NCI-H2227 (cell line): ENCODE data around the gene TMEM270.
A peak's percentile ranks its signal among the peaks of the same experiment; 100 is the strongest.
"Not testable (repeated sequence)": the region's sequence is repeated elsewhere in the genome, so short reads cannot be mapped to it uniquely, and the experiment has no call there.

Experiments used
- DNase-seq: peaks from one replicate; lab custom pipeline; 2025; ENCODE audit not compliant: unreplicated experiment; lab: John Stamatoyannopoulos, UW

The TMEM270 gene, protein sequence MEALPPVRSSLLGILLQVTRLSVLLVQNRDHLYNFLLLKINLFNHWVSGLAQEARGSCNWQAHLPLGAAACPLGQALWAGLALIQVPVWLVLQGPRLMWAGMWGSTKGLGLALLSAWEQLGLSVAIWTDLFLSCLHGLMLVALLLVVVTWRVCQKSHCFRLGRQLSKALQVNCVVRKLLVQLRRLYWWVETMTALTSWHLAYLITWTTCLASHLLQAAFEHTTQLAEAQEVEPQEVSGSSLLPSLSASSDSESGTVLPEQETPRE

DNA sequence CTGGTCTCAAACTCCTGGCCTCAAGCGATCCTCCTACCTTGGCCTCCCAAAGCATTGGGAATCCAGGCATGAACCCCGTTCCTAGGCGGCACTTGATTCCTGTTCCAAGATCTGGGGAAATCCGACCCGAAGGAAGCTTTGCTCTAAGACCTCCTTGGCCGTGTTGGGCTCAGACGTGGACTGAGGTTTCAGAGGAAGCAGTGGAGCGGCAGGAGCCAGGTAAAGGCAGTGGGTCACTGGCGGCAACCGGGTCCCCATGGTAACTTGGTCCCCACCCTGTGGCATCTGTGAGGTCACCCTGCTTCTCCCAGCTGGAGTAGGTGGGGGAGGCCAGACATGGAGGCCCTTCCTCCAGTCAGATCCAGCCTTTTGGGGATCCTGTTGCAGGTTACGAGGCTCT, at the start of gene TMEM270:
Gene TMEM270 (plus strand): TSS at position 301 of the 400 bp plus-strand sequence. CDS start 36 bp downstream, at position 337.
- DNase-seq, result no peak

DNA sequence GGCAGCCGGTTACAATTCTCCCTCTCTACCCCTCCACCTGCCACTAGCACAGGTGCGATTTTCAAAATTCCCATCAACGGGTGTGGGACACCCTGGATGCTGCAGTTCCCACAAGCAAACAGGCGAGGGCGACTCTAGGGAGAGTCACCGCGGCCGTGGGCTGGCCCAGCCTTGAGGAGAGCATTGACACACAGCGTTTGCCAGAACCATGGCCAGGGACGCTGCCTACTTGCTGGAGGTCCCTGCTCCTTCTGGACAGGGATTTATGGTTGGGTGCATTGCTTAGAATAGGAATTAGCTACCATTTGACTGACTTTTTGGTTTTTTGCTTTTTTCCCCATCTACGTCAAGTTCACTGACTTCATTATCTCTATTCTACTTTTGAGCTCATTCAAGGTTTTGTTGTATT, 49.2 kb upstream of the TMEM270 start:
- peak; percentile 45 for DNase-seq

DNA sequence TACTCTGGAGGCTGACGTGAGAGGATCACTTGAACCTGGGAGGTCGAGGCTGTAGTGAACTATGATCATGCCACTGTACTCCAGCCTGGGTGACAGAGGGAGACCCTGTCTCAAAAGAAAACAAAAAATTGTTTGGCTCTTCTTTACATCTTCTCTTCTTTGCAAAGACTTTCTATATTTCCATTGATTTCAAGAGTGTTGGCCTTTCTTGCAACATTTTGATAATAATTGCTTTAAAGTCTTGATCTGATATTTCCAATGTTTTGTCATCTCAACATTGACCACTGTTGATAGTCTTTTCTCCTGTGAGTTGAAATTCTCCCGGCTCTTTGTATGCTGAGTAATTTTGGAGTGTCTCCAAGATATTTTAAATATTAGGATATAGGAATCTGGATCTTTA, 48.0 kb upstream of the TMEM270 start:
- no peak for DNase-seq

DNA sequence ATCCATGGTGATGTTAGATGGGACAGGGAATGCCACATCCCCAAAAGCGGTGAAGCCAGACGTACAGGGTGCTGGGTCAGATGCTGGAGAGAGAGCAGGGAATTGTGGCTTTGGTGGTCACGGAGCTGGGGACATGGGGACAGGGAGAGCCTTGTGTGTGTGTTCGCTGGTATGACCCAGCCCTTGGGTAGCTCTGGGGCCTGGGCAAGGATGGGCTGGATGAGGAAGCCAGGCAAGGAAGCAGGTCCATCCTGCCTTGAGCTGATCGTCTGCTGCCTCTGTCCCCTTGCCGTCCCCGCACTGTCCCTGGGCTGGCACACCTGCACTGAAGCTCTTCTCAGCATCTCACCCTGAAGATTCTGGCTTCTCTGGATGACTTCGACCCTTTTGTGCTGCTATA, 45.5 kb upstream of the TMEM270 start:
- DNase-seq, result no peak

DNA sequence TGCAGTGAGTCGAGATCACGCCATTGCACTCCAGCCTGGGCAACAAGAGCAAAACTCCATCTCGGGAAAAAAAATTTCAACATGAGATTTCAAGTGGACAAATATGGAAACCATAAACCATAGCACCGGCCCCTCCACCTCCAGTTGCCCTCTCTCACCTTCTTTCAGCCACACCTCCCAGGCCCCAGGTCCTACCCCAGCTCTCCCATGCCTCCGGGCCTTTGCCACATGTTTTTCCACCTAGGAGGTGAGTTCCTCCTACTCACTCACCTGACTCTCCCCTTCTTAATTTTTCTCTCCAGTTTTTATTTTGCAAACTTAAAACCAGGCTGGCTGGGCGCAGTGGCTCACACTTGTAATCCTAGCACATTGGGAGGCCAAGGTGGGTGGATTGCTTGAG, 43.8 kb upstream of the TMEM270 start:
- DNase-seq, result no peak

DNA sequence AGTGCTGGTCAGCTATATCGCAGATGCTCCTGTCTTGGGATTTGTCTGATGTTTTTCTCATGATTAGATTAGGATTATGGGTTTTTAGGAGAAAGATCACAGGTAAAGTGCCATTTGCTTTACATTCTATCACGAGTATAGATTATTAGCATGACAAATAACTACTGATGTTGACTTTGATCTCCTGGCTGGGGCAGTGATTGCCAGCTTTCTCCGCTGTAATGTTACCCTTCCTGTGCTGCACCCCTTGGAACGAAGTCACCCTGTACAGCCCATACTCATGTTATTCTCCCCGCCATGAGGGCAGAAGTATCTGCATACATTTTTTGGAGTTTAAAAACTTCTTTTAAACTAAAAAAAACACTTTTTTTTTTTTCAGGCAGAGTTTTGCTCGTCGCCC, 40.9 kb upstream of the TMEM270 start:
- DNase-seq, result no peak

DNA sequence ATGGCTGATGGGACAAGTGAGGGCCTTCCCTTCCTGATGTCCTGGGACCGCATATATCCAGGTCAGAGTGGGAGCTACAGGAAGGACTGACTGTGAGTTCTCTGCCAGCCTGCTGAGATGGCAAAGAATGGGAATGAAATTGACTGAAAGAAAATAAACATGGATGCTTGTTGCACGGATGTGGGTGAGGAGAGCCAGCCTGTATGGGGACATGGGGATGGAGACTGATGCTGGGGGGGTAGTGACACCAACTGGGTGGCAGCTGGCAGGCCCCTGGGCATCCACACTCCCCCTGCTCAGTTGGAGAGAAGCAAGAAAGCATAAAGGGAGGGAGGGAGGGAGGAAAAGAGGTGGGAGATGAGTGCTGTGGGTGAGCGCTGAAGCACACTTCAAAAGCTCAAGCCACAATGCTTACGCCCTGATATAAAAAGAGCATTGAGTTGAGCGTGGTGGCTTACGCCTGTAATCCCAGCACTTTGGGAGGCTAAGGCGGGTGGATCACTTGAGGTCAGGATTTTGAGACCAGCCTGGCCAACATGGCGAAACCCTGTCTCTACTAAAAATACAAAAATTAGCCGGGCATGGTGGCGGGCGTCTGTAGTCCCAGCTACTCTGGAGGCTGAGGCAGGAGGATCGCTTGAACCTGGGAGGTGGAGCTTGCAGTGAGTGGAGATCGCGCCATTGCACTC, 39.2 kb upstream of the TMEM270 start:
- DNase-seq, result not testable (repeated sequence)

DNA sequence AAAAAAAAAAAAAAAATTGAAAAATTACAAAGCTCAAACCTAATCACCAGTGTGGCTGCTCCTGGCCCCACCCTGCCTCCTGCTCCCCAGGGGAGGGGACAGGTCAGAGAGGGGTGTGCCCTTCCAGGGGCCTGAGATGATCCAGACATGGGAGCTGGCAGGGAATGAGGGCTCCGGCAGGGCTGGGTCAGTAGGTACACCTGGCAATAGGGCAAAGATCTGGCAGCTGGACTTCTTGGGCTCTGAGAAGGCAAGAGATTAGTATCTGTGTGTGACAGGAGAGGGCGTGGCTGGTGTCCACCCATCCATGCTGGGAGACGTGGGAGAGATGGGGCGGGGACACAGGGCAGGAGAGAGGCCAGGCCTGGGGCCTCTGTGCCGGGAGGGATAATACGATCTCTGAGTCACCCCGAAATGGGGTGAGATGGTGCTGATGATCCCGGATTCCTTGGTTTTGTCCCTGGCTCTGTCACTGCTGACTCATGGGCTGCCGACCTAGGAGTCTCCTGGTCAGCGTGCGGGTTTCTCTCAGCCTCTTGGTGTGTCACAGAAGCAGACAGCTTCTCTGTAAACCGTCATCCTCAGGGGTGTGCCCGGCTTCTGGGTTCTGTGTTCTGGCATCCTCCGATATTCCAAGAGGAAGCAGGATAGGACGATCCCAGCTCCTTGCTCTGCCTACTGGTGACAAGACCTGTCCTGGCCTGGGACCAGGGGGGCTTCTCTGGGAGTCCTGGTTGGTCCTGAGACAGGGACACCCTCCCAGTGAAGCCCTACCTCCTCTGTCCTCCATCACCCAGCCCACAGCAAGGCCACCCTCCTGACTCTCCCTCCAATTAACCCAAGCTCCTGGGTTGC, 38.4 kb upstream of the TMEM270 start:
- DNase-seq, result peak; percentile 64

DNA sequence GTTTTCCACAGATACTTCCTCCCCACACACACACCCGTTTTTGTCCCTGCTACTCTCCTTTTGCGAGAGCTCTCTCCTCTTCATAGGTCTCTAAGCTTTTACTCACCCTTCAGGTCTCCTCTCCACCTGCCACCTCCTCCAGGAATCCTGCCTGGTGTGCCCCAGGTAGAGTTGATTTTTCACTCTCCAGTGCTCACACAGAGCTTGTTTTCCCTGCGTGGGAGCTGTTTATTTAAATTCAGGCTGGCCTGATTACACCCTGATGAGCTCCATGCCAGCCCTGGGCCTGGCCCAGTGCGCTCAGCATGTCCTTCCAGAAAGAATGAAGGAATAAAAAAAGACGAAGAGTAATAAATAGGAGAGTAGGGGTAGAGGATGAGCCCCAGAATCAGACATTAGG, 37.7 kb upstream of the TMEM270 start:
- DNase-seq, result no peak

DNA sequence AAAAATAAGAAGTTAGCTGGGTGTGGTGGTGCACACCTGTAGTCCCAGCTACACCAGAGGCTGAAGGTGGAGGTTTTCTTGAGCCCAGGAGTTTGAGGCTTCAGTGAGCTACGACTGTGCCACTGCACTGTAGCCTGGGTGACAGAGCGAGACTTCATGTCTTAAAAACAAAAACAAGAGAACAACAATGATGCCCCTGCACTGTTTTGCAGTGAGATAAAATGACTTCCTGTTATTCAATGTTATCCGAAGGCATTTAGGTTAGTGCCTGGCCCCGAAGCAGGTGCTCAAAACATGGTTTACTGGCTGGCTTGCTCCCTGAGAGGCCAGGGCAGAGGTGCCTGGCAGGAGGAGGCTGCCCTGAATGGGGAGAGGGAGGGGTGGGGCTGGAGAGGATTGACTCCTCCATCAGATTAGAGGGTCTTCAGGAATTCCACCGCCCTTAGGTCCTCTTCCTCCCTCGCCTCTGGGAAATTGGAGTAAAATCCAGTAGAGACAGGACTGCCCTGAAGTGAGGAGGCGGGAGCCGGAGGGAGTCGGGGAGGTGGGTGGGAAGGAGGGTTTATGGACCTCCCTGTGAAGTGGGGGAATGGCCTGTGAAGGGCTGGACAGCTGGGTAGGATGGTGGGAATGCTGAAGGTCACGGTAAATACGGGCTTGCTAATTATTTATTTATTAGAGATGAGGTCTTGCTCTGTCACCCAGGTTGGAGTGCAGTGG, 36.9 kb upstream of the TMEM270 start:
- no peak for DNase-seq

DNA sequence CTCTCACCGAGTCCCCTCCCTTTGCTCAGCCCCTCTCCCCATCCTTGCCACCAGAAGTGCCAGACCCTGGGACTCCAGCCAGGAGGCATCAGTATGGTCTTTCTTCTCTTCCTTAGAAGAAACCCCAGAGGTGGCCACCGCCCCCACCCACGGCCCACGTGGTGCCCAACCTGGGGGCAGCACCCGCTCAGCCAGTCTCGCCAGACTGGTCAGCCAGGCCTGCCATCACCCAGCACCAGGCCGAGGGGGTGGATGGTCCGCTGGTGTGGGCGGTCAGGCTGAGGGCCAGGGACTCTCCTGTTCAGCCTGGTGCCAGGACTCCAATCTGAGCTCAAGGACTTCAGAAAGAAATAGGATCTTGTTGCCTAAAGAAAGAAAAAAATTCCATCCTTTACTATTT, 36.0 kb upstream of the TMEM270 start:
- DNase-seq, result no peak

DNA sequence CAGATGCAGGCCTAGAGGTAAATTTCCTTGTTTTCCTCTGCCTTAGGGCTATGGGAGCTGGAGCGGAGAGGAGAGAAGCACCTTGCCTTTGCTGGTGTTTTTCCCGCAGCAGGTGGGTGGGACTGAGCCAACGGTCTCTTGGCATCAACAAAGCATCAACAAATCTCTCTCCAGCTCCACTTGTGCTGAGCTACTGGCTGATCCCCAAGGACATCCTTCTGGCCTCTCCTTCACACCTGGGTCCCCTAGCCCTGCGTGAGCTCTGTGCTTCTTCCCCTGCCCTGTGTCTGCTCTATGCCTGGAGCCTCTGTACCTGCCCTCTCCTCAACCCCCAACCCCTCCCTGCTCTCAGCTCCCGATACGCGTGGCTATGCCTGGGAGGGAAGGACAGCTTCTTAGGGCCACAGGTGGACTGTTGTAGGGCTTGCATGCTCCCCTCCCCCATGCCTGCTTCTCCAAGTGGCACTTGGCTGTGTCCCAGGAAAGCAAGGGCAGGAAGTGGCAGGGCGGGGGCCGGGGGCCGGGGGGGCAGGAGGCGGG, 33.3 kb upstream of the TMEM270 start:
- peak; percentile 85 for DNase-seq

DNA sequence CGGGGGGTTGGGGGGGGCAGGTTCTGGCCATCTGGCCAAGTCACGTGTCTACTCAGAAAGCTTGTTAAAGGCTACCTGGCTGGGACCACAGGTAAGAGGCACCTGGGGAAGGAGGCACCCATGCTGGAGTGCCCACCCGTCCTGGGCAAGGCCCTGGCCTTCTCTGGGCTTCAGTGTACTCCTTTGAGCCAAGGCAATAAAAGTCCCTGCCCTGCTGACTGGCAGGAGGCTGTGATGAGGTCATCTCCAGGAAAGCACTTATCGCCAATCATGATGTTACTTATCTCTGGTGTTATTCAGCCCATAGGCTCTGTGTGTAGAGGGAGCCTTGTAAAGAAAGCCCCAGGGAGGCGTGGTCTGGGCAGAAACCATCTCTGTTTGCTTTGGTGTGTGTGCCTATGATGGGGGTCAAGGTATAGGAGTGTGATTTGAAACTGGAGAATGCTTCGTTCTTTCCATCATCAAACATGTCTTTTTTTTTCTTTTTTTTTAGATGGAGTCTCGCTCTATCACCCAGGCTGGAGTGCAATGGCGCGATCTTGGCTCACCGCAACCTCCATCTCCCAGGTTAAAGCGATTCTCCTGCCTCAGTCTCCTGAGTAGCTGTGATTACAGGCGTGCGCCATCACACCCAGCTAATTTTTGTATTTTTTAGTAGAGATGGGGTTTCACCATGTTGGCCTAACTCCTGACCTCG, 32.7 kb upstream of the TMEM270 start:
- DNase-seq, result peak; percentile 78

DNA sequence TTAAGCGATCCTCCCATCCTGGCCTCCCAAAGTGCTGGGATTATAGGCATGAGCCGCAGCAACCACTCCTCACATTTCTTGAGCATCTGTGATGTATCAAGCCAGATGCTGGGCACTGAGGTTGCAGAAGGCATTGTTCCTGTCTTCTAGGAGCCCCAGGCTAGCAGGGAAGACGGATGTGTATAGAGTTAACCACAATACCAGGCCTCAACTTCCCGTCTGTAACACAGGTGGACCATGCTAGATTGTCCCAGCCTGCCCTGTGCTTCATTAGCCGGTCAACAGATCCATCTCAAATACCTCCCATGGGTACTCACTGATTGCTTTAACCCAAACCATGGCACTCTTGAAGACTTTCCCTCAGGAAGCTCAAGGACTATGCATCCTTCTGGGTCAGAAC, 32.0 kb upstream of the TMEM270 start:
- DNase-seq, result no peak

DNA sequence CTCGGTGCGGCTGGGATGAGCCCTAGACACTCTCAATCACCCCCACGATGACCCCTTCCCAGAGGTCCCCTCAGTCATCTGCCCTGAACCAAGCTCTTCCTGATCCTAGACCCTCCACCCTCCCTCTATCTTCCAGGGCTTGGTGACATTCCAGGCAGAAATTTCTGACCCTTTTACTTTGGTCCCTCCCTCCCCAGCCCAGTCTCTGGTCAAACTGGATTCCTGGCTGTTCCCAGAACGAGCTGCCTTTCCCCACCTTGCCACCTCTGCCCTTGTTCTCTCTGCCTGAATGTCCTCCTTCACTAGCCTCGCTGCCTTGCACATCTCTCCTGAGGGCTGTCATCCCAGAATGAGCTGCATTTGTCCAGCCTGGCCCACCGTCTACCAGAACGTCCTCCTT, 31.5 kb upstream of the TMEM270 start:
- no peak for DNase-seq

DNA sequence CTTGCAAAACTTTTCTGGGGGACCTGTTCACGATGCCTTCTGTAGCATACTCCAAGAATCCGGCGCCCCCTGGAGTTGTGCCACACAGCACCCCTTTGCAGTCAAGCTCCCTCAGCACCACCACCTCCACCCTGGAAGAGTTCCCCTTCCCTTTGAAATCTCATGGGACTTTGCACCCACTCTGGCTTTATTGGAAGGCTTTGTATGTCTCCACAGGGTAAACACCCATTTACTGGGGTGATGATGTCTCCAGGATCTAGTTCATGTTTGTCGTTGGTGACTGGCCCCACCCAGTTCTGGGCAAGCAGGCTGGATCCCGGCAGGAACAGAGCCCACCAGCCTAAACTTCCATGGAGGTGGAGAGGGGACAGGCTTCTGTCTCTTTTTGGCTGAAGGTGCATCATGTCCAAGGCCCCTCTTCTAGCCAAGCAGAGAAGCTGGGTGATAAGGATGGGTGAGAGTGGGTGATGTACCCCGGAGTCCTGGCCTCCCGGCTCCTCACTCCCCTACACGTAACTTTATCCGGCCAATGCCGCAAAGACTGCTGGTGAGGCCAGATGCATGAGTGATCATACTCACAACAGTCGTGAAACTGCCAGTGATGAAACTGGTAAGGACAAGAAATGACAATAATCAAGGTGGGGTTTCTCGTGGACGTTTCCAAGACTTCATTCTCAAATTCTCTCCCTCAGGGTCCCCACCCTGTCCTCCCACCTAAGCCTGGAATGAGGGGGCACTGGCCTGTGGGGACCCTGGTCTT, 30.9 kb upstream of the TMEM270 start:
- no peak for DNase-seq

DNA sequence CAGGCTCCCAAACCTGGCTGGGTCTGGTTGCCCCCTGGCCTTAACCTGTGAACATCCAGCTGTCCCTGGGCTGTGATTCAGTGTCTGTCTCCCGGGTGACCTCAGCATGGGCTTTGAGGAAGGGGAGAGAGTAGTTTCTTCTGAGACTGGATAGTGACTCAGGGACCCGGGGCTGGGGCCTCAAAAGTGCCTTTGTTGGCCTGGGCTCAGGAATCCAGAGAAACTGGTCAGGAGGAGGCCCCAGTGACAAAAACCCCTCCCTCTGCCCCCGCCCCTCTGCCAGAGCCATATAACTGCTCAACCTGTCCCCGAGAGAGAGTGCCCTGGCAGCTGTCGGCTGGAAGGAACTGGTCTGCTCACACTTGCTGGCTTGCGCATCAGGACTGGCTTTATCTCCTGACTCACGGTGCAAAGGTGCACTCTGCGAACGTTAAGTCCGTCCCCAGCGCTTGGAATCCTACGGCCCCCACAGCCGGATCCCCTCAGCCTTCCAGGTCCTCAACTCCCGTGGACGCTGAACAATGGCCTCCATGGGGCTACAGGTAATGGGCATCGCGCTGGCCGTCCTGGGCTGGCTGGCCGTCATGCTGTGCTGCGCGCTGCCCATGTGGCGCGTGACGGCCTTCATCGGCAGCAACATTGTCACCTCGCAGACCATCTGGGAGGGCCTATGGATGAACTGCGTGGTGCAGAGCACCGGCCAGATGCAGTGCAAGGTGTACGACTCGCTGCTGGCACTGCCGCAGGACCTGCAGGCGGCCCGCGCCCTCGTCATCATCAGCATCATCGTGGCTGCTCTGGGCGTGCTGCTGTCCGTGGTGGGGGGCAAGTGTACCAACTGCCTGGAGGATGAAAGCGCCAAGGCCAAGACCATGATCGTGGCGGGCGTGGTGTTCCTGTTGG, 30.0 kb upstream of the TMEM270 start, which contains the start of gene CLDN4:
Gene CLDN4 (plus strand): TSS at position 316 of the 903 bp plus-strand sequence. CDS start 206 bp downstream, at position 522.
- DNase-seq, result no peak

DNA sequence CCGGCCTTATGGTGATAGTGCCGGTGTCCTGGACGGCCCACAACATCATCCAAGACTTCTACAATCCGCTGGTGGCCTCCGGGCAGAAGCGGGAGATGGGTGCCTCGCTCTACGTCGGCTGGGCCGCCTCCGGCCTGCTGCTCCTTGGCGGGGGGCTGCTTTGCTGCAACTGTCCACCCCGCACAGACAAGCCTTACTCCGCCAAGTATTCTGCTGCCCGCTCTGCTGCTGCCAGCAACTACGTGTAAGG, 29.4 kb upstream of the TMEM270 start:
- no peak for DNase-seq
